Cardiac fibroblast (primary cell): ENCODE results near the gene BCL7B.
"Not testable (repeated sequence)": the region's sequence is repeated elsewhere in the genome, so short reads cannot be mapped to it uniquely, and the experiment has no call there.

Experiments used
- DNase-seq, 2 donors: peaks; one replicate each; pipeline versions ENCODE4 v3.0.0 to v3.0.0-alpha.2; 2010; ENCODE audit warnings: low read depth in 2 of 2
- H3K4me3 ChIP-seq, 2 donors: replicated peaks in 1 of 2; 1 replicate in 1 of 2; 2 replicates in 1 of 2; pipeline ENCODE4 v1.5.1; 2011; ENCODE audit warnings: low read depth in 2 of 2, low read length in 2 of 2, mild to moderate bottlenecking in 2 of 2, moderate library complexity in 1 of 2
- TF ChIP-seq, protein P1 (sequence below): IDR thresholded peaks from one replicate; pipeline ENCODE4 v1.5.1; 2011; ENCODE audit warnings: low read depth, mild to moderate bottlenecking, low read length, inconsistent platforms

BCL7B gene

DNA sequence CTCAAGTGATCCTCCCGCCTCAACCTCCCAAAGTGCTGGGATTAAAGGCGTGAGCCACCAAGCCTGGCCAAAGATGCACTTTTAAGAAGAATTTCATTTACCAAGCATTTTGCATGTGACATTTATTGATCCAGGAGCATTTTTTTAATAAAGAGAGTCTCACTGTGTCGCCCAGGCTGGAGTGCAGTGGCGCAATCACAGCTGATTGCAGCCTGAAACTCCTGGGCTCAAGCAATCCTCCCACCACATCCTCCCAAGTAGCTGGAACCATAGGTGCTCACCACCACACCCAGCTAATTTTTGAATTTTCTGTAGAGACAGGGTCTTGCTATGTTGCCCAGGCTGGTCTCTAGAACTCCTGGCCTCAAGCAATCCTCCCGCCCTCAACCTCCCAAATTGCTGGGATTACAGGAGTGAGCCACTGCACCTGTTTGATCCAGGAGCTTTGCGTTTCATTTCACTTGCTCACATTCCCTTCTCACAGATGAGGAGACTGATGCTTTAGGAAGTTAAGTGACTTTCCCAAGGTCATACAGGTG lies 25.2 kb upstream of the BCL7B start:
- H3K4me3 ChIP-seq = no peak overlapping the region
- TF ChIP-seq, protein P1, sequence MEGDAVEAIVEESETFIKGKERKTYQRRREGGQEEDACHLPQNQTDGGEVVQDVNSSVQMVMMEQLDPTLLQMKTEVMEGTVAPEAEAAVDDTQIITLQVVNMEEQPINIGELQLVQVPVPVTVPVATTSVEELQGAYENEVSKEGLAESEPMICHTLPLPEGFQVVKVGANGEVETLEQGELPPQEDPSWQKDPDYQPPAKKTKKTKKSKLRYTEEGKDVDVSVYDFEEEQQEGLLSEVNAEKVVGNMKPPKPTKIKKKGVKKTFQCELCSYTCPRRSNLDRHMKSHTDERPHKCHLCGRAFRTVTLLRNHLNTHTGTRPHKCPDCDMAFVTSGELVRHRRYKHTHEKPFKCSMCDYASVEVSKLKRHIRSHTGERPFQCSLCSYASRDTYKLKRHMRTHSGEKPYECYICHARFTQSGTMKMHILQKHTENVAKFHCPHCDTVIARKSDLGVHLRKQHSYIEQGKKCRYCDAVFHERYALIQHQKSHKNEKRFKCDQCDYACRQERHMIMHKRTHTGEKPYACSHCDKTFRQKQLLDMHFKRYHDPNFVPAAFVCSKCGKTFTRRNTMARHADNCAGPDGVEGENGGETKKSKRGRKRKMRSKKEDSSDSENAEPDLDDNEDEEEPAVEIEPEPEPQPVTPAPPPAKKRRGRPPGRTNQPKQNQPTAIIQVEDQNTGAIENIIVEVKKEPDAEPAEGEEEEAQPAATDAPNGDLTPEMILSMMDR = no peak
- no peak for DNase-seq

DNA sequence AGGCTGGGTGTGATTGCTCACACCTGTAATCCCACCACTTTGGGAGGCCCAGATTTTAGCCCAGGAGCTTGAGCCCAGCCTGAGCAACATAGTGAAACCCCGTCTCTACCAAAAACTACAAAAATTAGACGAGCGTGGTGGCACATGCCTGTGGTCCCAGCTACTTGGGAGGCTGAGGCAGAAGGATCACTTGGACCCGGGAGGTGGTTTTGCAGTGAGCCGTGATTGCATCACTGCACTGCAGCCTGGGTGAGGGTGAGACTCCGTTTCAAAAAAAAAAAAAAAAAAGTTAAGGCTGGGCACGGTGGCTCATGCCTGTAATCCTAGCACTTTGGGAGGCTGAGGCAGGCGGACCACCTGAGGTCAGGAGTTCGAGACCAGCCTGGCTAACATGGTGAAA lies 23.5 kb upstream of the BCL7B start:
- not testable (repeated sequence) for H3K4me3 ChIP-seq

DNA sequence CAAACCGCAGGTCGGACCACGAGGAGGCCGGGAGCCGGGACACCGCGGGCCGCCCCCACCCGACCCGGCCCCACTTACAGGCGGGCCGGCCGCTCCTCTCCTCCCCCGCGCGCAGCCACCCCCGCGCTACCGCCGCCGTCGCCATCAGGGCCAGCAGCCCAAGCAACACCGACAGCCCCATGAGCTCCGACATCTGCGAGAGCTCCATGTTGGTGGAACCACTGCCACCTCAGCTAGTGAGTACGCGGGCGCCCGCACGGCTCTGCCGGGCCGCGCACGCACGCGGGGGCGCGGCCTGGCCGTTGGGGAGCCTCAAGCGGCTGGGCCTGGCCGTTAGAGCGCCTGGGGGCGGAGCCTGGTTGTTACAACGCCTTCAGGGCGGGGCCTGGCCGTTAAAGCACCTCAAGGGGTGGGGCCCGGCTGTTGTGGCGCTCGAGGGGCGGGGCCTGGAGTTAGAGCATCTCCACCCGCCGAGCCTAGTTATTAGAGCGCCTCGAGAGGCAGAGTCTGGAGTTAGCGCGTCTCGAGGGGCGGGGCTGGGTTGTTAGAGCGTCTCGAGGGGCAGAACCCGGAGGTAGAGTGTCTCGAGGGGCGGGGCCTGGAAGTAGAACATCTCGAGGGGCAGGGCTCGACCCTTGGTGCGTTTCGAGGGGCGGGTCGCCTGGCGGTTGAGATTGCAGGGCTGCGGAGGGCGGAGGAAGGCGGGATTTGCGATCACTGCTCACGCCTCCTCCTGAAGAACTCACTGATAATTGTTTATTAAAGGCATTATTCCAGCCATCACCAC lies 21.0 kb upstream of the BCL7B start, which contains the start of gene TBL2:
TSS of gene TBL2 (minus strand) at position 238 of the 787 bp plus-strand sequence. CDS start at position 208, 30 bp downstream.
- DNase-seq = peak; percentile 99

More for the DNA sequence above, 23.5 kb upstream of the BCL7B start:
- not testable (repeated sequence) for DNase-seq

DNA sequence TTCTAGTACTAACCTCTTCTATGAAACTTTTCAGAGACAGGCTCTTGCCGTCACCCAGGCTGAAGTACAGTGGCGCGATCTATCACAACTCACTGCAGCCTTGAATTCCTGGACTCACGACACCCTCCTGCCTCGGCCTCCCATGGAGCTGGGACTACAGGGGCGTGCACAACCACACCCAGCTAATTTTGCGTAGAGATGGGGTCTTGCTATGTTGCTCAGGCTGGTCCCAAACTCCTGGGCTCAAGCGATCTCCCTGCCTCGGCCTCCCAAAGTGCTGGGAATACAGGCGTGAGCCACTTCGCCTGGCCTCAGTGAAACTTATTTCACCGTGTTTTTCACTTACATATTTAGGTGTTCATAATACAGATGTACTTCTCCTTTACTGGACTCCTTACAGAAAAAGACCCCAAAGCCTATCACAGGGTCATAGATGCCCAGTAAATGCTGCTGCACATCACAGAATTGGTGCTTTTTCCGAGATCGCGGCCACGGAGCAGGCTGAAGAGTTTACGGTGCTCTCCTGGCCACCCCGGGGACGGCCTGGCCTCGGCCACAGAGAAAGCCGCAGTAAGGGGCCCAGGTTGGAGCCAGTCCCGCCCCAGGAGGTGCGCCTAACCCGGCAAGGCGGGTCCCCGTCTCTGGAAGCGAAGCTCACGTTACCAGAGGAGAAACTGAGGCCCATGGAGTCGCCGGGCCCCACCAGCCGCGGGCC lies 20.3 kb upstream of the BCL7B start:
- TF ChIP-seq, protein P1 = no peak
- peak; percentile 22 to 37 for DNase-seq
- peak overlapping the region; percentile 82 to 87 for H3K4me3 ChIP-seq

More for the DNA sequence above, 21.0 kb upstream of the BCL7B start, which contains the start of gene TBL2:
- peak within 1 kb of the TSS; percentile 82 to 87 for H3K4me3 ChIP-seq
- TF ChIP-seq, protein P1 = peak; percentile 12

DNA sequence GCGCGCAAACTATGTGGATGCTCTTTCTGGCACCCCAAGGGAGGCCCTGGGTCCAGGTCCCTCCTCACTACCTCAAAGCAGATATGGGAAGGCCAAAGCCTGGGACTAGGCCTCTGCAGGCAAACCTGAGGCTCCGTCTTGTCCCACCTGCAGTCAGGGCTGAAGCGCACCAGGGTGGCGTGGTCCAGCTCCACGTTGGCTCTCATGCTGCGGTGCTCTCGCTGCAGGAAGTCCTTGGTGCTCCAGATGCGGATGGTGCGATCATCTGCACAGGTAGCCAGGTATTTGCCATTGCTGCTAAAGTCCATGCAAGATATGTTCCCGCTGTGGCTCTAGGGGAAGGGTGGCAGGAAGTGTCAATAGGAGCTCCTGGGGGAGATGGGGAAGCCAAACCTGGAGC lies 16.3 kb upstream of the BCL7B start:
- H3K4me3 ChIP-seq = no peak overlapping the region
- no peak for DNase-seq
- TF ChIP-seq, protein P1 = no peak

DNA sequence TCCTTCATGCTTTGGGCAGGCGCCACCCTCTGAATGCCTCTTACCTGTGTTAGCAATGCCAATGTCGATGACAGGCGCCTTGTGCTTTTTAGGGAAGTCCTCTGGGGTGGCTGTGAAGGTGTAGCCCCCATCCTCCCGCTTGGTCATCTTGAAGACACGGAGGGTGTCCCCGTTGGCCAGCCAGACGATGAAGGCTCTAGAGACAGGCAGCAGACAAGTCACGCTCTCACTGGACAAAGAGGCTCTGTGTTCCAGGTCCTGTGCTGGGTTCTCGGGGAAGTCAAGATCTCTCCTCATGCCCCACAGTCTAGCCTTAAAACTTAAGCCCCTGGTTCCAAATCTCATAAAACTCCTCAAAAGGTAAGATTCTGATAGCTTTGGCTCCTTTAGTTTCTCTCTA lies 15.8 kb upstream of the BCL7B start:
- TF ChIP-seq, protein P1 = no peak
- DNase-seq = no peak
- no peak overlapping the region for H3K4me3 ChIP-seq

DNA sequence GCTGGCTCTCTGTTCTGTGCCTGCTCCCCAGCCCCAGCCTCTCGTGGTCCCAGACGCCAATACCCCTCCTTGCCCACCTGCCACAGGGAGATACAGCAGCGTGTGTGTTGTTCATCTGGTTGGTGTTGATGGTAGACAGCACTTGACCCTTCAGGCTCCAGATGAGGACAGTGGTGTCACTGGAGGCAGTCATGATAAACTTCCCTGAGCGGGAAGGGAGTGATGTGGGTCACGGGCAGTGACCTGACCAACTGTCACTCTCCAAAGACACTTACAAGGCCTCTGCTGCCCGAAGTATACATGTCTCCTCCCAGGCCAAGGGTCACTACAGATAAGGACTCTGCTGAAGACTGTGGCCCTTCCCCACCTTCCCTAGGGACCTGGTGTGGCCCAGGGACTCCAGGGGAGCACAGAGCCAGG lies 15.3 kb upstream of the BCL7B start:
- no peak for DNase-seq
- TF ChIP-seq, protein P1 = no peak
- H3K4me3 ChIP-seq = no peak overlapping the region
